IPS-NIHi7 (cell line): Measurements from ENCODE around the gene RPUSD4.
"Not testable (repeated sequence)": the region's sequence is repeated elsewhere in the genome, so short reads cannot be mapped to it uniquely, and the experiment has no call there.

Experiments used
- DNase-seq: peaks from one replicate; pipeline ENCODE4 v3.0.0; 2012; ENCODE audit warnings: mixed read lengths; ENCODE audit errors: extremely low spot score

The RPUSD4 gene

DNA sequence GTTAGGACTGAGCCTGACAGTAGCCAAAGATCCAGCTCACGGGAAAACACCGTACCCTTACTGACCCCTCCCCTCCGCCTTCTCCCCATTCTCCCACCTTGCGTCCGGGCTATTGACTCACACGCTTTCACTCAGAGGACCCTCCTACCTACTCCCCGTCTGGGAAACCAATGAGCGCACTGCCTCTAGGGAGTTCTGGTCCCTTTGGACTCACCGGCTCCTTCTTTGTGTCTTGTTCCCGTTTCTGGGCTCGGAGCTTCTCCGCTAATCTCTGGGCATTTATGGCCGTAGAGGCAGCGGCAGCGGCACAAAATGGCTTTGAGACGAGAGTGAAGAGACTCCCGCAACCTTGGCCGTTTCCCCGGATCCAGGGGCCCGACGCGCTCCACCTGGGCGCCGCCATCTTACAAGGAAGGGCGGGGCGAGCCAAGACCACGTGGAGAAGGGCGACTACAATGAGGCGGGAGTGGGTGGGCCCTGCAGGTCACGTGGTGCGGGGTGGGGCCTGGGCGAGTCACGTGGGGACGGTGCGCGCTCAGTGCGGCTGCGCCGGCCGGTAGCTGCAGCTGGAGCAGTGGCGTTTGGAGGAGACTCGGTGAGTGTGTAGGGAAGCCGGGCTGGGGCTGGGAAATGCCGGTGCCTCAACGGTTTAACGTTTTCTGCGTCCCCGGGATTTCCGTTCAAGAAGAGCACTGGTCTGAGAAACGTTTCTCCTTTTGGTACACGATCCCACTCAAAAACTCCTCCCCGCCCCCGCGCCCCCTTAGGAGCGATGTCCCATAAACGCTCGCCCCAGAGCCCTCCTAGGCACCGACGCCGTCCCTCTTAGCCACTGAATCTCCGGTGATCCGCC, at the start of gene RPUSD4, which contains the start of gene FAM118B:
RPUSD4 (minus strand) TSS at position 415 of the 853 bp plus-strand sequence; CDS start at position 403, 12 bp downstream.
FAM118B (plus strand) TSS at position 547 of the 853 bp plus-strand sequence. CDS start 23,220 bp downstream, outside the sequence.
- DNase-seq: peak; percentile 100

DNA sequence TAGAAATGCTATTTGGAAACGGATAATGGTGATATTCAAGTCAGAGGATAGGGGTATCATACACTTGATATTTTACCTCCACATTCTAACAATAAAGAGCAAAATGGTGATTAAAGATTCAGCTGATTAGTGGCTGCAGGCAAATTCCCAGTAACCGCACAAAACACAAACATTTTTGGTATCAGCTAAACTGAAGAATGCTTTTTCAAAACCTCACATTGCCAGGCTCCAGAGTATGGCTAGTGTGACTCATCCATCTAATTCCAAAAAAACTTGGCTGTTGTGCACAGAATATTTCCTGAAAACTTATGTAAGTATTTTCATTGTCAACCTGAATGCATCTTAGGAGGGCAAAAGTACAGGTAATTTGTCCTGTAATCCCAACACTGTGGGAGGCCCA, 46.3 kb upstream of the RPUSD4 start:
- no peak for DNase-seq

DNA sequence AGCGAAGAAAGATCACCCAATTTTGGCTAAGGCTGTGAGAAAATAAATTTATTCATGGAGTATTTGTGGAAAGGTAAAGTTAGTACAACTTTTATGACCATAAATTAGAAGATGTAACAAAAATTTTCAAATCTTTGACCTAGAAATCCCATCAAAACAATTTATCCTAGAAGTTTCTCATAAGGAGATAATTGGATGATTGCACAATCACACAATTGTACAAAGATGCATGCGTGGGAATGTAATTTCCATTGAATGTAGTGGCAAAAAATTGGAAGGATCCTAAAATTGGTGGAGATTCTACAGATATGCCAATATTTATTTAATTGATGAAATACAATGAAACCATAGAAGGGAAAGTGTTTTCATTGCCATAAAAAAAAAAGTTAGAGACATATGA, 45.7 kb upstream of the RPUSD4 start:
- no peak for DNase-seq

DNA sequence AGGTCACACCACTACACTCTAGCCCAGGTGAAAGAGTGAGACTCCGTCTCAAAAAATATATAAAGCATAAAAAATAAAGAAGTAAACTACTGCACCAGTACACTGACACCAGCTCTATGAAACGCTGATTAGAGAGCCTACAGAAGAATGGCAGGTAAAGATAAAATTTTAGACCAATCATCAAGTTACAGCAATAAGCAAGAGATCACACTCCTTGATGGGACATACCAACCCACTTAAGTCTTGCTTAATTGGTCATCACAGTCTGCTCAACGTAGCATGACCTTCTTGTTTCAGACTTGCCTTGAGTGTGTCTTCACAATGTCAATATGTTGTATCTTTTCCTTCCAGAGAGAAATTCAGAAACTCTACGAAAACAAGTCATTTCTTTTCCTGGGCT, 44.8 kb upstream of the RPUSD4 start:
- no peak for DNase-seq

GRCh38 chr11:126255507-126255906, 44.1 kb upstream of the RPUSD4 start:
- not testable (repeated sequence) for DNase-seq

DNA sequence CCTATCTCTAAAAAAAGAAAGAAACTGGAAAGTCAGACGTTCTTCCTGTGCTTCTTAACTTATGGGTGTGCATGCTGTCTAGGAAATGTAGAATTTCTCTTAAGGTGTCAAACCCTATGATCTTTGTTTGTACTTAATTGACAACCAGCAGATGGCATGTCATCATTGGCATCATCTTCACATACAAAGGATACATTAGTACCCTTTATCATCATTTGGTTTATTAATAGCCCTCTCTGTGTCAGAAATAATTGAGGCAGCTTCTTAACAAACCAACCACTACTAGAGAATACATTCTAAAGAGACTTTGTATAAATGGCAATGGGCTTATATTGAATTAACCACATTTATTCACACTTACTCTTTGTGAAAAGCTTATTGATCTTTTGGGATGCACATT, 43.4 kb upstream of the RPUSD4 start:
- no peak for DNase-seq

GRCh38 chr11:126253265-126253664, 41.8 kb upstream of the RPUSD4 start:
- DNase-seq: no peak

- DNase-seq: no peak
Measured at GRCh38 chr11:126246636-126247035, 35.2 kb upstream of the RPUSD4 start.

DNA sequence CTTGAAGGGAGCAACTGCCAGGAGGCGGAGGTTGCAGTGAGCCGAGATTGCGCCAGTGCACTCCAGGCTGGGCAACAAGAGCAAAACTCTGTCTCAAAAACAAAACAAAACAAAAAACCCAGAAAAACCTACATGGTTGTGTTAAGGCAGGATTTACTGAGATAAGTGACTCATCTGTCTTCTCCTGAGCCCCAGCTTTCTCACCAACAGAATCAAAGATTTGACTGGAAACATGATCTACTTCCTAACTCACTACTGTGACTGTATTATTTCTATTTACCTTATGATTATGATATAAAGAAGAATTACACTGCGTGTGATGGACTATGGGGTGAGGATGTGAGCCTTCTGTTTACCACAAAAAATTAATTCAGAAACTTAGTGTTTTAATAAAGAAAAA, 21.9 kb upstream of the RPUSD4 start:
- DNase-seq: no peak

DNA sequence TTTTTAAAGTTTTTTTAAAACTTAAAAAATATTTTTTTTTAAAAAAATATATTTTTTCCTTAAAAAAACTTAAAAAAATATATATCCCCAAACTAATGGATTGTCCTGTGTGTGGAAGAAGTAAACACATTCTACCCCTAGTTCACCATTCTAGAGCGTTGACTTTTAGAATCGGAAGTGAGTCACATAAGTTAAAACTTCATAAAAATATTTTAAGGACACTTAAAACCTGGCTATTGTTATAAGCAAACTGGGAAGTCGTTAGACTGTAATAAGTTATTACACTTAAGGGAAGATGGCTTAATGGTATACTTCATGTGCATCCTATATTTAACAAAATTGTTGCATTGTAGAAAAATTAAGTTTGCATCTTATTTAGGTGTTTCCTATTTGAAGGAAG, 21.2 kb upstream of the RPUSD4 start:
- DNase-seq: no peak

DNA sequence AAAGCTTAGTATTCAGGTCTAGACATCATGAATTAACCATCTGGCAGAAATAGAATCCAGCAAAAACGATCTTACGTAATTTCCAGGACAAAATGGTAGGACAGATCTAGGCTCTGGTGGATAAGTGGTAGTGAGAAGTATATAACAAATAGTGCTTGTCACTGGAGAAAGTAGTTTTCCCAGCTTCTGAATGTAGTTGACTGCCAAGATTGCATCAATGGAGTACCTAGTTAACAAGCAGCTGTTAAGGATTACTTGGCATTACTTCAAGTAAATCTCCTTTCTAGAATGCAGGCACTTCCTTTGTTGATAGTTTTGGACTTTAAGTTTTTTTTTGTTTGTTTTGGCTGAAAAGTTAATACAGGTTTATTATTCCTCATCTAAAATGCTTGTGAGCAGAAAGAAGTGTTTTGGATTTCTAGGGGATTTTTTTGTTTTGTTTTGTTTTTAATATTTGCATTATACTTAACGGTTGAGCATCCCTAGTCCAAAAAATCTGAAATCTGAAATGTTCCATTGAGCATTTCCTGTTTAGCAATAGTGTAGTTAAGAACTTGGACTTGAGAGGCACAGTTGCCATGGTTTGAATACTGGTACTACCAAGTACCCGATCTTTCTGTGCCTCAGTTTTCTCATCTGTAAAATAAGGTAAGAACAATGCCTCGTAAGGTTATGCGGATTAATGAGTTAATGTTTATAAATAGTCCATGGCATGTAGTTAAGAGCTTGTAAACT, 20.4 kb upstream of the RPUSD4 start:
- DNase-seq: no peak

GRCh38 chr11:126229858-126230540, 18.5 kb upstream of the RPUSD4 start:
- no peak for DNase-seq

GRCh38 chr11:126226334-126227084, 15.1 kb upstream of the RPUSD4 start:
- DNase-seq: no peak

DNA sequence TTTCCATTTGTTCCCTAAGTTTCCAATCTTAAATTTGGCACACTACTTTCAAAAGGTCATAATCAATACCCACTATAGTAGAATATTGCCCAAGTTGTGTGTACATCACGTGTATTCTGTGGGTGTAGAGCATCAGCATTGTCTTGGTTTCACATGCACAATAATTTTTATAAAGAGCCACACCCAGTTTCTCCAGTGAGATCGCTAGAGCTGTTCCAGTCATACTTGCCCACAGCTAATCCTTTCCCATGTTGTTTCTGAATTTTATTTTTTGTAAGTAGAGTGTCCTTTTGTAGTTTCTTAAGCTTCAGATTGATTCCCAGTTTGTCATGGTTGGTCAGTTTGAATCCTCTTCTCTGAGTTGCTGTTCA, 13.8 kb upstream of the RPUSD4 start:
- DNase-seq: no peak

GRCh38 chr11:126224647-126225294, 13.3 kb upstream of the RPUSD4 start:
- DNase-seq: no peak

- DNase-seq: no peak
Measured at GRCh38 chr11:126219547-126219946, 8.1 kb upstream of the RPUSD4 start.

DNA sequence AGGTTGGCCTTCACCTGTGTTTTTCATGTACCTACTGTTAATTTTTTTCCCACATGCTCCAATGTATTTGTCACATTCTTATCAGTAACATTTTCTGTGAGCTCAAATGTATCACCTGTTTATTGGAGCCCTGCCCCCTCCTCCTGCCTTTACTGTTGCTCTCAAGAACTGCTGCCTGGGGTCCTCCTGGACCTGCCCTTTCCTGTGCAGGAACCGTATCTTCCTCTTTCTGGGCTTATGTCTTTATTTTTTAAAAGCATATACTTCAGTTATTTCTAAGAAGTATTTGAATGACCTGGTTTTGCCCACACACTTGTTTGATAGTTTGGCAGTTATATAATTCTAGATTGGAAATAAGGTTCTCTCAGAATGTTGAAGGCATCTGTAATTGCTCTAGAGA, 6.0 kb upstream of the RPUSD4 start:
- no peak for DNase-seq

GRCh38 chr11:126216526-126217305, 5.3 kb upstream of the RPUSD4 start:
- no peak for DNase-seq

DNA sequence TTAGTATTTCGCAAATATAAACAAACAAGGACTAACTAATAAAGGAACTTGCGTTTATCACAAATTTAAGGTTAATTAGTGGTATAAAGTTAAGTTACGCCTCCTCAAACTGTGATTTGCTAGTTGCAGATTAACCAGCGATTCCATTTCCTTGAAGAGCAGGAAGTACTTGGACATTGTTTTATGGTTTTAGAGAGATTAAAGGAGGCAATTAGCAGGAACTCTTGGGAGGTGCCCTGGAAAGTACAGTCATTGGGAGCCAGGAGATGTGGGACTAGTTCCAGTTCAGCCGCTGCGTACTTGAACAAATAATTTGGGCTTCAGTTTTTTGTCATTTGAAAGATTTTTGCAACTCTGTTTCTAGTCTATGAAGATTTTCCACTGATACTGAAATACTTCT, 3.4 kb upstream of the RPUSD4 start:
- no peak for DNase-seq

GRCh38 chr11:126214441-126214840, 3.0 kb upstream of the RPUSD4 start:
- DNase-seq: no peak
